Epithelial cell of esophagus (primary cell): ENCODE data around the gene TMEM30A.

ENCODE experiments used
- DNase-seq: peaks from one replicate; pipeline ENCODE4 v3.0.0; 2010; ENCODE audit warnings: low read depth
- H3K4me3 ChIP-seq: 2 replicates; pipeline ENCODE4 v1.5.1; 2011; ENCODE audit warnings: mild to moderate bottlenecking, low read length, control low read depth
- TF ChIP-seq, protein P1 (sequence below): IDR thresholded peaks from 2 replicates; pipeline ENCODE4 v1.5.1; 2011; ENCODE audit warnings: low read depth, mild to moderate bottlenecking, low read length, control low read depth, inconsistent platforms; ENCODE audit not compliant: insufficient read depth; ENCODE audit errors: missing control alignments

Gene TMEM30A

DNA sequence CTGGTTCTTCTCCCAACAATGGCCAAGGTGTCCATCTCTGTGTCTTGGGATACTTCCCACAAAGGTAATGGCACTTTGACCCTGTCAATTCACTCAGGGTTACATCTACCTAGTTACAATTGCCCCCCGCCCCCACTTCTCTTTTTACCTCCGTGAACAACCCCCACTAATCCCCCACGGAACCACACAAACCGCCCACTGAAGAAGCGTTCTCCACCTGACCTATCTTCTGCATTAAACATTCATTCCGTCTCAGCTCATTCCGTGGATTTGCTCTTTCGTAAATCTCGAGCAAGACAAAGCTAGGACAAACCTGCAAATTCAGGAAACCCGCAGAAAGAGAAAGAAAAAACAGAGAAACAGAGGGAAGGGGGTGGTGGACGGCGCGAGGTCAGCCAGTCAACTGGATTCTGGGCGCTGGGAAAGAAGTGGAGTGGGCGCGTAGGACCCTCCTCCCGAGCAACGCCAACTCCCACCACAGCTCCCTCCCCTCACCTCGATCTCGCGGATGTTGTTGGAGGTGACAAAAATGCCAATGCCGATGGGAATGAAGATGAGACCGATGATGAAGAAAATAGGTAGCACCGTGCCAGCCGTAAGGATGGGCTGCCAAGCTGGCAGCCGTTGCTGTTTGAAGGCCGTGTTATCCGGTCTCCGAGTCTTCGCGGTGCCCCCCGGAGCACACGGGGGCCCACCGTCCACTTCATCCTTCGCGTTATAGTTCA lies 523 bp downstream of the TMEM30A start:
- DNase-seq: no peak
- TF ChIP-seq, protein P1, sequence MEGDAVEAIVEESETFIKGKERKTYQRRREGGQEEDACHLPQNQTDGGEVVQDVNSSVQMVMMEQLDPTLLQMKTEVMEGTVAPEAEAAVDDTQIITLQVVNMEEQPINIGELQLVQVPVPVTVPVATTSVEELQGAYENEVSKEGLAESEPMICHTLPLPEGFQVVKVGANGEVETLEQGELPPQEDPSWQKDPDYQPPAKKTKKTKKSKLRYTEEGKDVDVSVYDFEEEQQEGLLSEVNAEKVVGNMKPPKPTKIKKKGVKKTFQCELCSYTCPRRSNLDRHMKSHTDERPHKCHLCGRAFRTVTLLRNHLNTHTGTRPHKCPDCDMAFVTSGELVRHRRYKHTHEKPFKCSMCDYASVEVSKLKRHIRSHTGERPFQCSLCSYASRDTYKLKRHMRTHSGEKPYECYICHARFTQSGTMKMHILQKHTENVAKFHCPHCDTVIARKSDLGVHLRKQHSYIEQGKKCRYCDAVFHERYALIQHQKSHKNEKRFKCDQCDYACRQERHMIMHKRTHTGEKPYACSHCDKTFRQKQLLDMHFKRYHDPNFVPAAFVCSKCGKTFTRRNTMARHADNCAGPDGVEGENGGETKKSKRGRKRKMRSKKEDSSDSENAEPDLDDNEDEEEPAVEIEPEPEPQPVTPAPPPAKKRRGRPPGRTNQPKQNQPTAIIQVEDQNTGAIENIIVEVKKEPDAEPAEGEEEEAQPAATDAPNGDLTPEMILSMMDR: no peak
- peak overlapping the region; percentile 93 for H3K4me3 ChIP-seq

DNA sequence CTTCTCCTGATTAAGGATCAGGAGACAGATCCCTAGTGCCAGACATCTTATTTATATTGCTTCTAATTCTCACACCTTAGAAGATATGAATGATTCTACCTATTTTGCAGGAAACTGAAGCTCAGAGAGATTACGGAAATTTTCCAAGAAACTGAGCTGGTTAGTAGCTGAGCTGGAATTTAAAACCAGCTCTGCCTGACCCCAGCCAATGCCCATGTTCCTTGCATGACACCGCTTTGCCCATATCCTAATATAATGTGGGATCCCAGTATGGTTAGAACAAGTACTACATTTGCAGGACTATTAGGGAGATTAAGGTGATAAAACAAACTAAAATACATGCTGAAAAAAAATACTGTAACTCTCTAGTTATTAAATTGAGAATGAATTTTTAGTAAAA lies 1.9 kb downstream of the TMEM30A start:
- TF ChIP-seq, protein P1: no peak
- H3K4me3 ChIP-seq: peak overlapping the region; percentile 93
- peak; percentile 23 for DNase-seq

DNA sequence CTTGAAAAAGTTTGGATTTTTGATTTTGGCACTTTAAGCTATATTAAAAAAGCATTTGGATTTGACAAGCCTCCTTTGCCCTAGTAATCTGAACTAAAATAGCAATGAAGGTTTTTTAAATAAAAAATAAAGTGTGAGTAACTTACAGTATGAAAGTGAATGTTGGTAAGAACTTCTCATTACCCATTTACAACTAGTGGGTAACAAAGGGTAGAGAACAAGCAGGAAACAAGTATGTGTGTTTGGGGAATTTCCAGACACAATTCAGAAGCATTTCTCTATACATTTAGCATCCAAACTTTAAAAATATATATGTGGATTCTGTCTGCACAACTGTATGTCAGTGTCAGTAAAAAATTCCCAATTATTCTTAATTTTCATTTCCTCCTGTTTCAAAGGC lies 2.9 kb downstream of the TMEM30A start:
- no peak for DNase-seq
- peak overlapping the region; percentile 93 for H3K4me3 ChIP-seq
- TF ChIP-seq, protein P1: no peak

DNA sequence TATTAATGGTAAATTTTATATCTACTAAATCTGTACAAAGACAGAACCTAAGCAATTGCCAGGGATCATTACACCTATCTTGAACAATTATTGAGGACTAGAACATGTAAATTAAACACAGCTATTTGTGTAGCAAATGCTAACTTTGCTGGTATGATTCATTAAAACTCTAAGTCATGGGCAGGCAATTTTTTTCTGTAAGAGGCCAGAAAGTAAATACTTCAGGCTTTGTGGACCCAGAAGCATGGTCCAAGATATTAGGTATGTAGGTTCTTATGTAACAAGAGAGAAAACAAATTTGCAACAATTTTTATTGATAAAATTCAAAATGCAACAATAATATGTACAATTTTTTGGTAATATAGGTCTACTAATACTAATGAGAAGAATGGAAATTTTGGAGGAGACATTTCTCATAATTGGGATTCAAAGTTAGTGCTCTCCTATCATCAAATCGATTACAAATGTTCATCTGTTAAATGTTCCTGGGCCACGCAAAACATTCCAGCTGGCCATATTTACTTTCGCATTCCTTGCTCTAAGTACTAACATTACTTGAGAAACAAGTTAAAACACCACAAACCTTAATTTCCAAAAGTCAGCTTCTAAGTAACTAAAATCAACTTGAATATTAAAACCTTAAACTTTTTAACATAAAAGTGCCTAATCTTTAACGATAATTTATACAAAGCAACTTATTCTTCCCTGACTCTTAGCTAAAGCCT lies 4.3 kb downstream of the TMEM30A start:
- no peak for DNase-seq
- H3K4me3 ChIP-seq: peak overlapping the region; percentile 7
- TF ChIP-seq, protein P1: no peak

DNA sequence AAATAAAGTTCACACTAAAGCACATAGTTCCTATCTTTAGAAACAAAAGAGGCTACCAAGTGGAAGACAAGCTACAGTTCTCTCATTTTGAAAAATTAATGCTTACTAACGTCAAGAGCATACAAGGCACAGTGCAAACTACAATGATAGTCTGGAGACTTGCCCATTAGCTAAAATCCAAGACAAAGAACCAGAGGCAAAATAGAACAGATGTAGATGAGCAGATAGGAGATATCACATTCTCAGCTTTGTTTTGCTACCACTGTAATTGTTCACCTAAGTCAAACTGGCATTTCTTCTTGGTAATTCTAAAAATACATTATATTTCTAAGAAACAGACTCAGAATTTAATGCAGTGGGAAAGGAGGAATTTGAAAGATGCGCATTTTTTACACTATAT lies 5.2 kb downstream of the TMEM30A start:
- TF ChIP-seq, protein P1: no peak
- no peak overlapping the region for H3K4me3 ChIP-seq
- no peak for DNase-seq

DNA sequence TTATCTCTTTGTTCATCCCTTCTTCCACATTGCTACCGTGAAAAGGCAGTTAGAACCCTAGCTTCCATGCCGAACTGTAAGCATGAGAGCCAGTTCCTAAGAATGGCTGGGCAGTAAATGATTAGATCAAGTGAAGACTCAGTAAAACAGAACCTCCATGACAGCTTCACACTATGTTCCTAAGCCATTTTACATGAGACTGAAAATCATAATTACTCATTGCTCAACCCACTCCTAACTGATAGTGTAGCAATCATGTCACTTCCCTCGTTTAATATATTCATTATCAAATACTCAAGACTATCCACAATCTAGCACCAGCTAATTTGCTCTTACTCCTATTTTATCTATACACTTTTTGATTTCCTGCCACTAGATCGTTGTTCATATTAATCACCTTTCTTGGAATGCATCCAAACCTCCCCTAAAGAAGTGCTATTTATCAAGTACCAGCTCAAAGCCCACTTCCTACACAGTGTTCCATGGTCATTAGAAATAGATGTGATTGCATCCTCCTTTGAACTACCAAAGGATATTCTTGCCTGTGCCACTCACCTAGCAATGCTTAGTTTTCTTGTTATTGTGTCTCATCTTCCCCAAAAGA lies 6.0 kb downstream of the TMEM30A start:
- no peak overlapping the region for H3K4me3 ChIP-seq
- TF ChIP-seq, protein P1: no peak
- peak; percentile 37 for DNase-seq
